Ectodermal cell (in vitro differentiated cells): Measurements from ENCODE around the gene NPAS2.

Source experiments
- H3K27ac ChIP-seq: 2 replicates; pipeline ENCODE4 v1.7.0; 2013; ENCODE audit warnings: mild to moderate bottlenecking, low read depth, low read length; ENCODE audit not compliant: insufficient read depth, poor library complexity, severe bottlenecking
- H3K27me3 ChIP-seq: 2 replicates; pipeline ENCODE4 v1.7.0; 2013; ENCODE audit warnings: mild to moderate bottlenecking, low read length; ENCODE audit not compliant: insufficient read depth, control insufficient read depth, poor library complexity, severe bottlenecking
- H3K36me3 ChIP-seq: one replicate; pipeline ENCODE4 v1.7.0; 2013; ENCODE audit warnings: low read length; ENCODE audit not compliant: control insufficient read depth, insufficient read depth
- H3K4me1 ChIP-seq: one replicate; pipeline ENCODE4 v1.7.0; 2013; ENCODE audit warnings: low read length; ENCODE audit not compliant: control insufficient read depth, insufficient read depth
- H3K4me3 ChIP-seq: 2 replicates; pipeline ENCODE4 v1.7.0; 2013; ENCODE audit warnings: low read depth, low read length, control low read depth; ENCODE audit not compliant: insufficient read depth
- H3K9me3 ChIP-seq: 2 replicates; pipeline ENCODE4 v1.7.0; 2013; ENCODE audit warnings: mild to moderate bottlenecking, low read length, moderate library complexity; ENCODE audit not compliant: control insufficient read depth
- WGBS, 2 experiments: methylation state at CpG; one replicate each; pipeline ENCODE4 v1.1.7; 2013; ENCODE audit warnings: missing lambda C conversion rate in 2 of 2; 5-methylcytosine and 5-hydroxymethylcytosine counted together

Gene NPAS2

GRCh38 chr2:100832885-100833284, 12.9 kb downstream of the NPAS2 start:
- Histone ChIP-seq H3K27ac (no peak overlapping the region), H3K4me3 (no peak overlapping the region), H3K4me1 (no peaks in the 10 kb centered on the region), H3K36me3 (no peaks in the 10 kb centered on the region), H3K27me3 (no peaks in the 10 kb centered on the region), H3K9me3 (no peaks in the 10 kb centered on the region)
- 94% methylated on average over 9 of the region's 9 CpGs for WGBS, 2 experiments

- 94 to 100% methylated on average over 1 of the region's 1 CpG for WGBS, 2 experiments
- H3K4me3 ChIP-seq = no peak overlapping the region
- H3K4me1 ChIP-seq = no peaks in the 10 kb centered on the region
- no peak overlapping the region for H3K27ac ChIP-seq
- no peaks in the 10 kb centered on the region for H3K36me3 ChIP-seq
- H3K9me3 ChIP-seq = no peaks in the 10 kb centered on the region
- H3K27me3 ChIP-seq = no peaks in the 10 kb centered on the region
Observed at GRCh38 chr2:100833331-100833730, 13.4 kb downstream of the NPAS2 start.

DNA sequence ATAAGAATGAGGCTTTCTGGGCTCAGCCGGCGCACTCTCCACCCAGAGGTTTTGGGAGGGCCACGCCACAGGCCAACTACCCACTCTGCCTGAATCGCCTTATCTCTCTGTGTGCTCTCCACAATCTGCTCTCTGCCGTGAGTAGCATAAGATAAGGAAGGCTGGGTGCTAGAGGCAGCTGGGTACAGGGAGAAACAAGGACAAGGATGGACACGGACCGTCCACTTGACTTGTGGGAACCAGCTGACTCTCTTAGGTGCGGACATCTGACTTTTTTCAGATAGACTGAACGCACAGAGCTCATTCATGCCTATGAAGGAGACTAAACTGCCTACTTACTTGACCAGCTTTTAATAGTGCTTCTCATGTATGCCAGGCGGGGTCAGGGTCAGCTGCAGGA, 14.3 kb downstream of the NPAS2 start:
- H3K27me3 ChIP-seq = no peaks in the 10 kb centered on the region
- H3K9me3 ChIP-seq = no peaks in the 10 kb centered on the region
- H3K4me3 ChIP-seq = no peak overlapping the region
- H3K27ac ChIP-seq = no peak overlapping the region
- 95 to 96% methylated on average over 10 of the region's 10 CpGs for WGBS, 2 experiments
- no peaks in the 10 kb centered on the region for H3K36me3 ChIP-seq
- no peaks in the 10 kb centered on the region for H3K4me1 ChIP-seq

DNA sequence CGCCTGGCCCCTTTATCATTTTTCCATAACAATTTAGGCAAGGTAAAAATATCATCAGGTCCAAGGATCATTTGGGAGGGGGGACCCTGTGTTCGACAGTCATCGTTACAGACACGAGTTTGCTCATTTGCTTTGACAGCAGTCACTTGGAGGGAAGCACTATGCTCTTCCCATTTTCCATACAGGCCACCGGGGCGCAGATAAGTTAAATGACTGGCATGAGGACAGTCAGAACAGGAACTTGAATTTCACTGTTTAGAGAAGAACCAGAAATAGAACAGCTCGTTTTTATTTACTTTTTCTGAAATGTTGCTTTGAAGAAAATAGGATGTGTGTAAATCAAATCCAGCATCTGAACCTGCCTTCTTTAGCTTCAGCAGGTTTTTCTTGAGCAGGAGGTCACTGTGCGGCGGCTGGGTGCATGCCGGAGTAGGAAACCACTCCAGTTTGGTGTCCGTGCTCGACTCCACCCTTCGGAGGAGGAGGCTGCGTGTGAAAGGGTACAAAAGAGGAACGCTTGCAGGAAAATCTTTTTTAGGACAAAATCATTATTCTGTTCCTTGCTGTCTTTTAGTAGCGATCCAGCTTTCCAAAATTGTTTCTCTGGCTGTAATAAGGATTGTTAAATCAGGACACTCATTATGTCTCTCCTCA, 15.2 kb downstream of the NPAS2 start:
- H3K9me3 ChIP-seq = no peaks in the 10 kb centered on the region

DNA sequence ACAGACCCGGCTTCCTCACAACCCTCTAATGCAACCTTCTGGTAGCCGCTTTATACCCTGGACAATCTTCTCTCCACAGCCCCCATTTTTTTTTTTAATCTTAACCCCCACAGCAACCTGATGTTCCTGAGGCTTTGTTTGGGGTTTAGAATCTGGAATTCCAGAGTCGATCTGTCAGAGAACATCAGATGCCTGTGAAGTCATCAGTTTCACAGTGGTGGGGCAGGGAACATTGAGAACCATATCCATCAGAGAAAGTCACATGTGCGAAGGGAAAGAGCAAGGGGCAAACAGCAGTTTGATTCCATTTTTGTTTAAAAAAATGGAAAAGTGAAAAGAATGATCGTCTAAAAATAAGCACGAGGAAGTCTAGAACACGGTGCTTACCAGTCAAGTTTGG, 20.6 kb downstream of the NPAS2 start:
- Histone ChIP-seq H3K9me3 (no peaks in the 10 kb centered on the region), H3K4me3 (no peak overlapping the region), H3K36me3 (no peaks in the 10 kb centered on the region), H3K4me1 (no peaks in the 10 kb centered on the region), H3K27me3 (no peaks in the 10 kb centered on the region), H3K27ac (no peak overlapping the region)
- 90 to 94% methylated on average over 7 of the region's 7 CpGs for WGBS, 2 experiments

More for the DNA sequence above, 15.2 kb downstream of the NPAS2 start:
- H3K4me3 ChIP-seq = no peak overlapping the region
- 94 to 95% methylated on average over 16 of the region's 16 CpGs for WGBS, 2 experiments
- H3K27ac ChIP-seq = no peak overlapping the region
- H3K36me3 ChIP-seq = no peaks in the 10 kb centered on the region
- H3K27me3 ChIP-seq = no peaks in the 10 kb centered on the region
- H3K4me1 ChIP-seq = no peaks in the 10 kb centered on the region

- WGBS, 2 experiments = 92% methylated on average over 9 of the region's 9 CpGs
- H3K27me3 ChIP-seq = no peaks in the 10 kb centered on the region
- H3K27ac ChIP-seq = no peak overlapping the region
- no peaks in the 10 kb centered on the region for H3K4me1 ChIP-seq
- no peaks in the 10 kb centered on the region for H3K9me3 ChIP-seq
- no peaks in the 10 kb centered on the region for H3K36me3 ChIP-seq
- H3K4me3 ChIP-seq = no peak overlapping the region
Observed at GRCh38 chr2:100842241-100842922, 22.4 kb downstream of the NPAS2 start.

DNA sequence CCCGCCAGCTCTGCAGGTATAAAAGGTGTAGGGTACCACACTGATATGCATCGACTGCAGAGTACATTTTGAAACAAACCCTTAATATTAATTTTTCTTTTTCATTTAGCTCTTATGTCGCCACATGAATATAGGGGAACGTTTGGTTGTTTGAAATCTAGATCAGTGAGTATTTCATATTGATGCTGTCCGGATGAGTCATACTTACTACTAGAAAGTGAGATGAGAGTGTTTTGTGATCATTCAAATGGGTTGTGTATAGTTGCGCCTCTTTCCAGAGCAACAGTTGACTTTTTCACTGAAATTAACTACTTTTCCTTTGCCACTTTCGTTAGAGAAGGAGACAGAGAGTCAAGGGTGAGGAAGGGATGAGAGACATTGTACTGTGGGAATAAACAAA, 24.6 kb downstream of the NPAS2 start:
- no peaks in the 10 kb centered on the region for H3K4me1 ChIP-seq
- H3K27ac ChIP-seq = no peak overlapping the region
- no peaks in the 10 kb centered on the region for H3K27me3 ChIP-seq
- no peaks in the 10 kb centered on the region for H3K36me3 ChIP-seq
- no peaks in the 10 kb centered on the region for H3K9me3 ChIP-seq
- no peak overlapping the region for H3K4me3 ChIP-seq
- 87 to 93% methylated on average over 6 to 7 of the region's 7 CpGs for WGBS, 2 experiments

DNA sequence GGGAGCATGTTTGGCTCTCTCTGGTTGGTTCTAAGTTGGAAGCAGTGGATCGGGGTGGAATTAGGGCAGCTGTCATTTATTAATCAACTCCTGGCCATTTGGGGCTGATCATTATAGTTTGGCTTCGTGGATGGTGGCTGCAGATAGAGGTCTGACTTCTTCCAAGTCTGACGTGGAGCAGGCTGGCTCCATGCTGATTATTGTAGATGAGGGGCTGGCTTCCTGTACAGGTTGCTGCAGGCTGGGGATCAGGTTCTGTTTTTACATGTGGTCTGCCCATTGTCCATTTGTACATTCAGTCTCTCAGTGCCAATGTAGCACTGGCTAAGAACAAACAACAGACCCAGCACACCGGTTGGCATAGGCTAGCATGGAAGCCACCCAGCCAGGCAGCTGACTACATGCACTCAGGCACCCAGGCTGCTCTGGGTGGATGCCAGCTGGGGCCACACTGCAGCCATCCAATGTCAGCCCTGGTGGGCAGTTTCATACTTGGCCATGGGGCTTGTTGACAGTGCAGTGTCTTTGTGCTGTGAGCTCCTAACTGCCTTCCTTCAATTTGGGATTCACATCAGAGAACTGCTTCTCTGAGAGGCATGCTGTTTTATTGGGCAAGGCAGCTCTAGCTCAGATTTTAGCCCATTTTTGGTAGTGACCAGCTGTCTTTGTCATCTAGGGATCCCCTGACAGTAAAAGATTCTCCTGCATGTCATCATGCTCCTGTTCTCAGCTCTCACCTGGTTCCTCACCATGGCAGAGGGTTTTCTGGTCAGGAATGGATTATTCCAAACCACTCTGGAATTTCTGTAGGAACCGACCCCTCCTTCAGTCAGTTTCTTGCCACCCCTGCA, 25.4 kb downstream of the NPAS2 start:
- no peaks in the 10 kb centered on the region for H3K36me3 ChIP-seq
- H3K4me1 ChIP-seq = no peaks in the 10 kb centered on the region
- no peak overlapping the region for H3K4me3 ChIP-seq
- H3K9me3 ChIP-seq = no peaks in the 10 kb centered on the region
- WGBS, 2 experiments = 92 to 97% methylated on average over 5 of the region's 5 CpGs
- no peak overlapping the region for H3K27ac ChIP-seq
- H3K27me3 ChIP-seq = no peaks in the 10 kb centered on the region

DNA sequence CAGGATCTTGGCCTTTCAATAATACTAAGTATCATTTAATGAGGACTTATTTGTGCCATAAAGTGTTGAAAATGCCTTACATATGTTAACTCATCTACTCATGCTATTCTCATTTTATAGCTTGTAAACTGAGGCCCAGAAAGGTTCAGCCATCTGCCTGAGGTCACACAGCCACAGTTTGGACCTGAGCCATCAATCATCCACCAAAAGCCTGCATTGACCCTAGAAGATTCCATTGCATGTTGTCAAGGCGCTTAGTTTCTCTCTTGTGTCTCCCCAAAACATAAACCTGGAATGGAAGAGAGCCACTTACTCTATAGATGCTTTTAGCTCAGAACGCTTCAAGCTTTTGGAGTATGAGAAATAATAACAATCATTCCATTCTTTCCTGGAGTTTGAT, 26.8 kb downstream of the NPAS2 start:
- no peaks in the 10 kb centered on the region for H3K4me1 ChIP-seq
- H3K27ac ChIP-seq = no peak overlapping the region
- H3K9me3 ChIP-seq = no peaks in the 10 kb centered on the region
- no peak overlapping the region for H3K4me3 ChIP-seq
- no peaks in the 10 kb centered on the region for H3K27me3 ChIP-seq
- WGBS, 2 experiments = 97 to 98% methylated on average over 2 of the region's 2 CpGs
- no peaks in the 10 kb centered on the region for H3K36me3 ChIP-seq

DNA sequence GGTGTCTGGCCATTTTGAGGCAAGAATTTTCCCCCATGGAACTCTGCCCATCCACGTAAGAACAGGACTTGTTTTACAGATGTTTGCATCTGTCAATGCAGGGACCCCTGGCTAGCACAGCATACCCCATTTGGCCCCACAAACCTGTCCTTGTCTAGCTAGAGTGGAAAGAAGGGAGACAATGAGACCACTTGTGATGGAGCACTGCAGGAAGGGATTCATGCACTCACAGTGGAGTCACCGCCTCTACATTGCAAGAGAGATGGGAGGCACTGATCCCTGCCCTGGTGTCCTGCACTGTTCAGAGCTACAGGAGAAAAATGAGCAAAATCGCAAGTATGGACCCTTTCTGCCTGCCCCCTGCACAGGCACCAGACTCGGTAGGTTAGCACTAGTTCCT, 32.5 kb downstream of the NPAS2 start:
- Histone ChIP-seq H3K9me3 (no peaks in the 10 kb centered on the region), H3K27me3 (no peaks in the 10 kb centered on the region), H3K27ac (no peak overlapping the region), H3K4me3 (no peak overlapping the region), H3K4me1 (no peaks in the 10 kb centered on the region), H3K36me3 (no peaks in the 10 kb centered on the region)
- WGBS, 2 experiments = 91 to 97% methylated on average over 4 of the region's 4 CpGs
